Measurements from ENCODE around the gene CDKAL1.
"Not testable (repeated sequence)": the region's sequence is repeated elsewhere in the genome, so short reads cannot be mapped to it uniquely, and the experiment has no call there.

Gene CDKAL1

GRCh38 chr6:20716865-20717264 is 182.6 kb downstream of the CDKAL1 start:
- H3K27ac ChIP-seq: no peak overlapping the region
- no peaks in the 10 kb centered on the region for H3K27me3 ChIP-seq (ENCODE audit: control insufficient read depth, insufficient read depth, low read length)
- H2AFZ ChIP-seq: no peak overlapping the region
- H3K9me3 ChIP-seq (ENCODE audit: control insufficient read depth, low read length): no peaks in the 10 kb centered on the region
- no peak overlapping the region for H3K4me2 ChIP-seq (ENCODE audit: low read length)
- no peaks in the 10 kb centered on the region for H3K79me2 ChIP-seq
- TF ChIP-seq CTCF (IDR thresholded peaks at IDR 0.05): no peak
- no peak overlapping the region for H3K9ac ChIP-seq
- H3K4me1 ChIP-seq: peaks cover 6% of the 10 kb centered on the region
- no peaks in the 10 kb centered on the region for H3K36me3 ChIP-seq (ENCODE audit: control insufficient read depth, insufficient read depth, low read length)
- H3K4me3 ChIP-seq (ENCODE audit: low read depth, low read length): no peak overlapping the region

- H3K4me3 ChIP-seq (ENCODE audit: low read depth, low read length): no peak overlapping the region
- no peaks in the 10 kb centered on the region for H3K27me3 ChIP-seq (ENCODE audit: control insufficient read depth, insufficient read depth, low read length)
- no peaks in the 10 kb centered on the region for H3K9me3 ChIP-seq (ENCODE audit: control insufficient read depth, low read length)
- H3K4me2 ChIP-seq (ENCODE audit: low read length): no peak overlapping the region
- no peaks in the 10 kb centered on the region for H3K36me3 ChIP-seq (ENCODE audit: control insufficient read depth, insufficient read depth, low read length)
- no peak overlapping the region for H3K9ac ChIP-seq
- no peak for TF ChIP-seq CTCF (IDR thresholded peaks at IDR 0.05)
- no peak overlapping the region for H2AFZ ChIP-seq
- H3K79me2 ChIP-seq: no peaks in the 10 kb centered on the region
- peaks cover 6% of the 10 kb centered on the region for H3K4me1 ChIP-seq
- no peak overlapping the region for H3K27ac ChIP-seq
Measured at GRCh38 chr6:20717743-20718142, 183.5 kb downstream of the CDKAL1 start.

GRCh38 chr6:20718705-20719653 is 184.7 kb downstream of the CDKAL1 start:
- no peaks in the 10 kb centered on the region for H3K9me3 ChIP-seq (ENCODE audit: control insufficient read depth, low read length)
- peaks cover 6% of the 10 kb centered on the region for H3K4me1 ChIP-seq
- H3K36me3 ChIP-seq (ENCODE audit: control insufficient read depth, insufficient read depth, low read length): no peaks in the 10 kb centered on the region
- H3K79me2 ChIP-seq: peaks cover 3% of the 10 kb centered on the region
- no peaks in the 10 kb centered on the region for H3K27me3 ChIP-seq (ENCODE audit: control insufficient read depth, insufficient read depth, low read length)
- H3K9ac ChIP-seq: no peak overlapping the region
- no peak overlapping the region for H3K4me2 ChIP-seq (ENCODE audit: low read length)
- no peak overlapping the region for H3K4me3 ChIP-seq (ENCODE audit: low read depth, low read length)
- no peak overlapping the region for H3K27ac ChIP-seq
- no peak overlapping the region for H2AFZ ChIP-seq
- TF ChIP-seq CTCF (IDR thresholded peaks at IDR 0.05): no peak

GRCh38 chr6:20719980-20720379 is 185.7 kb downstream of the CDKAL1 start:
- Histone ChIP-seq H3K4me1 (peaks cover 6% of the 10 kb centered on the region), H3K9ac (no peak overlapping the region), H3K4me2 (ENCODE audit: low read length) (no peak overlapping the region), H3K79me2 (peaks cover 3% of the 10 kb centered on the region), H3K9me3 (ENCODE audit: control insufficient read depth, low read length) (no peaks in the 10 kb centered on the region), H3K27me3 (ENCODE audit: control insufficient read depth, insufficient read depth, low read length) (no peaks in the 10 kb centered on the region), H3K4me3 (ENCODE audit: low read depth, low read length) (no peak overlapping the region), H2AFZ (no peak overlapping the region), H3K36me3 (ENCODE audit: control insufficient read depth, insufficient read depth, low read length) (no peaks in the 10 kb centered on the region), H3K27ac (no peak overlapping the region)
- no peak for TF ChIP-seq CTCF (IDR thresholded peaks at IDR 0.05)

- H3K36me3 ChIP-seq (ENCODE audit: control insufficient read depth, insufficient read depth, low read length); H3K4me1 ChIP-seq; H3K27me3 ChIP-seq (ENCODE audit: control insufficient read depth, insufficient read depth, low read length); H2AFZ ChIP-seq; H3K9ac ChIP-seq; H3K4me2 ChIP-seq (ENCODE audit: low read length); H3K79me2 ChIP-seq; H3K9me3 ChIP-seq (ENCODE audit: control insufficient read depth, low read length); H3K27ac ChIP-seq; H3K4me3 ChIP-seq (ENCODE audit: low read depth, low read length): not testable (repeated sequence)
Measured at GRCh38 chr6:20721121-20721520, 186.9 kb downstream of the CDKAL1 start.

Data from parathyroid adenoma (tissue), 2 donors.